Activated CD4-positive, alpha-beta T cell treated with anti-CD3 and anti-CD28 coated beads, Interleukin-2, amount 50 U/mL, for 48 hours (primary cell): ENCODE data around the gene SLC6A6.

Source experiments
- DNase-seq, 2 experiments: peaks; one replicate each; pipeline ENCODE4 v3.0.0-alpha.2; 2020

Gene SLC6A6

DNA sequence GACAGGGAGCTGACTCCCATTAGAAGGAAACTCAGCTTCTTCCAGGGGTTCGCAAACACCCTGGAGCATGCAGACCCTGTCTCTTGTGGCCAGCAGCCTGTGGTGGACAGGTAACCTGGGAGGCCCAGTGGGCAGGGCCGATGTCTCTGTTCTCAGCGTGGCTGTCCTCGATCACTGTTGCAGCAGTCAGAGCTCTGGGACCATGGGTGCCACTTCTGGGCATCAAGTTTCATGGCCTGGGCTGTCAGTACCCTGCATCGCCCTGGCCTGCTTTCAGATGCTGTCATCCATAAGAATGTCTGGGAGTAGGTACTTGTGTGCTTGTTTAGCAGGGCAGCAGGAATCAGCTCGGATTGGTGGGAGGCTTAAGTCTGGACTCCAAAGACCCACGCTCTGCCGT, 54.4 kb downstream of the SLC6A6 start:
- DNase-seq: no peak

DNA sequence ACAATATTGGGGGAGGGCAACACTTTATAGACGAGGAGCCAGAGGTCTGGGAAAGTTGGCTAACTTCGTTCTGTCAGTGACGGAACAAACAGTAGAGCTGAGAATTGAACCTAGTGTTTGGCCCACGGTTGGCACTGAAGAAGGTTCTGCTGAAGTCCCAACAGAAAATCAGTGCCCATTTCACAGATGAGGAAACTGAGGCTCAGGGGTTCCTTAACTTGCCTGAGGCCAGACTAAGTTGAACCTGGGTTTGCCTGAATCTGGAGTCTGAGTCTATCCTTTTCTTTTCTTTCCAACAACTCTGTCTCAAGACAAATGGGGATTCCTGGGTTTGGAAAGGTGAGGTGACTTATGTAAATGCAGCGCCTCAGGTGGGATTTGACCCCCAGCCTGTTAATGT, 55.1 kb downstream of the SLC6A6 start:
- DNase-seq: no peak

- DNase-seq: no peak
Measured at GRCh38 chr3:14457999-14458398, 55.6 kb downstream of the SLC6A6 start.

GRCh38 chr3:14458434-14459275, 56.2 kb downstream of the SLC6A6 start:
- no peak for DNase-seq

GRCh38 chr3:14459384-14459783, 57.0 kb downstream of the SLC6A6 start:
- DNase-seq: no peak

GRCh38 chr3:14459787-14460186, 57.4 kb downstream of the SLC6A6 start:
- no peak for DNase-seq

GRCh38 chr3:14460342-14461005, 58.1 kb downstream of the SLC6A6 start:
- no peak for DNase-seq

DNA sequence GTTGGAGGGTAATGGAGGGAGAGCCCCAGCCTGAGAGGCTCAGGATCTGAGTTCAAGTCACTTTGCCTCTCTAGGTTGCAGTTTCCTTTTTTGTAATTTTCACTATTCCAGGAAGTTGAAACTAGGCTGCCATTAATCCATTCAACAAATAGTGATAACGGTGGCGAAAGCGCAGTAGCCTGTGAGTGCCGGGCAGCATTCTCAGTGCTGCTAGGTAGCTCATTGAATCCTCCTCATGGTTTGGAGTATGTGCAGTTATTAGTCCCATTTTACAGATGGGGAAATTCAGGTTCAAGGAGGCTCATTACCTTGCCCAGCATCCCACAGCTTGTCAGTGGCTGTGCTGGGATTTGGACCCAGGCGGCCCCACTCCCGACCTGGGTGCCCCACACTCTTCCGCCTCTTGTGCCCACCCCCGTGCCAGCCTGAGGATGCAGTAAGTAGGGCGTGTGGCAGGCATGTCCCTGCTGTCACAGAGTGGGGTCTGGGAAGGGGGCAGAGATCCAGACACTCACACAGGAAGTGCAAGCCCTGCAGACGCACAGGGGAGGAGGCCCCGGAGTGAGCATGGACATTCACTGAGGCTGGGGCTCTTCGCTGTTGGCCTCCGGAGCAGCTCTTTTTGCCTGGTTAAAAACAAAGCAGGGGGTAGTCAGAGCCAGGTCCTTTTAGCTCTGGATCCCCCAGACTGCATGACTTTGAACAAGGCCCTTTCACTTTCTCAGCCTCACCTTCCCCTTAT, 58.8 kb downstream of the SLC6A6 start:
- no peak for DNase-seq

- DNase-seq: peak; percentile 31 to 46
Measured at GRCh38 chr3:14461748-14462324, 59.4 kb downstream of the SLC6A6 start.

GRCh38 chr3:14462738-14463137, 60.3 kb downstream of the SLC6A6 start:
- peak; percentile 36 to 55 for DNase-seq

DNA sequence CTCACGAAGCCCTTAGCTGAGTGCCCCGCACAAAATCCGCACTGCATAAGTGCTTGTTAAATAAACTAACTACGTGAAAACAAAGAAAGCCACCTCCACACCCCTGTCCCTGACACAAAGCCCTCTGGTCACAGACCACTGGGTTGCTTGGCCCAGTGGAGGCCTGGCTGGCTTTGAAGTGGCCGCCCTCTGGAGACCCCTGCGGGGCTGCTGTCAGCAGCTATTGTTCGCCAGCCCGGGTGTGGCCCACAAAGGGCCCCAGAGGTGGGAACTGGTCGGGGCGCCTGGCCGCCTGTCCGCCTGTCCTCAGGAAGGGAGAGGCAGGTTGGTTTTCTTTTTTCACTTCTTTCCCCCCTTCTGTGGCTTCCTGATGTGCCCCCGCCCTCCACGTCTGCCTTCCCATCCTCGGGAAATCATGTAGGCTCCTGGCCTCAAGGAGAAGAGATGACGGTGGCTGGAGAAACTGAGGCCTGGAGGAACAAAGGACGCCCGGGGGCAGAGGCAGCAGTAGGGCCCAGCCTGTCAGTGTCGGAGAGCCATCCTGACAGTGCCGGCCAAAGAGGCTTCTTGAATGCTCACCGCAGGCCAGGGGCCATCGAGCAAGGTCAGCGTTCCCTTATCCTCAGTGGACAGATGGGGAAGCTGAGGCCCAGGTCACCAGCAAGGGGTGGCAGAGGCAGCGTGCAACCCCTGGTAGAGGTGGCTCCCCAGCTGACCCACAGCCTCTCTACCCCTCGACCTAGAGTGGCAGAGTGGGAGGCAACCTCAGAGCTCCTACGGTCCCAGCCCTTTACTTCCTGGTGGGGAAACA, 61.1 kb downstream of the SLC6A6 start:
- no peak for DNase-seq

DNA sequence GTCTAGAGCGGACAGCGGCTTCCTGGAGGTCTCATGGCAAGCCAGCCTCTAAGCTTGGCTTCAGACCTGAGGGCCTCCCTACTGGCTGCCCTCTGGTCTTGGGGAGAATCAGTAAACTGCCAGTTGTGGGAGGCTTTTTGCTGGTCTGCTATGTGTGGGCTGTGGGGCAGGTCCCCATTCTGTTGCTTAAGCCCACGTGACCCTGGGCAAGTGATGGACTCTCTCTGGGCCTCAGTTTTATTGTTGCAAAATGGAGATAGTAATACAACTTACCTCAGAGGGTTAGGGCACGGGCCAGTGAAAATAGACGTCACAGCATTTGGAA, 61.7 kb downstream of the SLC6A6 start:
- DNase-seq: no peak

- DNase-seq: no peak
Measured at GRCh38 chr3:14464521-14464920, 62.1 kb downstream of the SLC6A6 start.

DNA sequence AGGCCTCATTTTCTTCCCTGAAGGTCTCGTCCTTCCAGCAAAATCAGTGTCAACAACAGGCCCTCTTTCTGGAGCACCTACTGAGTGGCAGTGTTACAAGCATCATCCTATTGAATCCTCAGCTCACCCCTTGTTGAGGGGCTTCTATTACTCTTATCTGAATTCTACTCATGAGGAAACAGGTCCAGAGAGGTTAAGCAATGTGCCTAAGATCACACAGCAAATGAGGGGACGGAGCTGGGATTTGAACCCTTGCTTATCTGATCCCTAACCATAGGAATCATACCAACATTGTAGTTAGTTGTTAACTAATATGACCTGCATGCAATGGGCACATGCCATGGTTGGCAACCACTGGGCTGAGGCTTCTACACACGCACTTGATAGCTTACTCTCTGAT, 63.0 kb downstream of the SLC6A6 start:
- no peak for DNase-seq

DNA sequence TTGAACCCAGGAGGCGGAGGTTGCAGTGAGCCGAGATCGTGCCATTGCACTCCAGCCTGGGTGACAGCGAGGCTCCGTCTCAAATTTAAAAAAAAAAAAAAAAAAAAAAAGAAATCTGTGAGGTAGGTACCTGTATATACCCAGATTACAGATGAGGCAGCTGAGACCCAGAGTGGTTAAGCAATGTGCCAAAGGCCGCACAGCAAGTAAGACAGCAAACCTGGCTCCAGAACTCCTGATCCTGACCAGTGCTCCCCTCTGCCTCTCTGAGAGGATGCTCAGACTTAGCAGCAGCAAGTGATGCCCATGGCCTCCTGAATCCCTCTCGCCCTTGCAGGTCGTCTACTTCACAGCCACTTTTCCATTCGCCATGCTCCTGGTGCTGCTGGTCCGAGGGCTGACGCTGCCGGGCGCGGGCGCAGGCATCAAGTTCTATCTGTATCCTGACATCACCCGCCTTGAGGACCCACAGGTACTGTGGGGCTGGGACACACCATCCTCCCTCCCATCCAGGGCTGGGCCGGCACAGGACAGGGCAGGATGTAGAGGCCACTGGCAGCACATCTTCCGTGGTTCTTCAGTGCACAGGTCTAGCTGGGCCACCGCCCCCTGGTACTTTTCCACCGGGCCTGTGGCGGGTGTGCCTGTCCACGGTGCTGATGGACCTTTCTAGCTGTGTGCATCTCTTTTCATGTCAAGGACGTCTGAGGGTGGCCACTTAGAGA, 63.9 kb downstream of the SLC6A6 start:
- no peak for DNase-seq

- peak; percentile 35 for DNase-seq
Measured at GRCh38 chr3:14467814-14468620, 65.6 kb downstream of the SLC6A6 start.

GRCh38 chr3:14468621-14468981, 66.2 kb downstream of the SLC6A6 start:
- no peak for DNase-seq

- DNase-seq: no peak
Measured at GRCh38 chr3:14470461-14470860, 68.1 kb downstream of the SLC6A6 start.

- DNase-seq: no peak
Measured at GRCh38 chr3:14471016-14471415, 68.6 kb downstream of the SLC6A6 start.

DNA sequence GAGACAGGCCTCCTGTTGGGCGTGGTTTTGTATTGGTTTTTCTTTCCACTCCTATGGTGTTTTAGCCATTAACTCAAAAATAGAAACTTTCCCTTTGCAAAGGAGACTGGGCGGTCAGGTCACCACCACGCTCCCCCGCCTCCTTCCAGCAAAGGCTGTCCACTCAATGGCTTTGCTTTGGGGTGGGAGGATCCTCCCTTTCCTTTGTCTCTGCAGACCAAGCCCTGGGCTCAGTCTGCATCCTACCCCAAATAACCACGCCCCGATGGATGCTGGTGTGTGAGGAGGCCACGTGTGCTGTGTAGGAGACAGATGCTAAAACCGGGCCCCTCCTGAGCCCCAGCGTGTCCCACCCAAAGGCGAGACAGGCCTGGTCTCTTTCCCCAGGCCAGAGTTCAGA, 69.3 kb downstream of the SLC6A6 start:
- DNase-seq: no peak
